A549 (cell line): ENCODE results near the gene CLEC10A.

ENCODE experiments used
- CEBPB ChIP-seq, 2 experiments: fragments of >200 bp in 1 of 2; sonication (Bioruptor Twin) in 1 of 2; formaldehyde crosslinking in 1 of 2; IDR thresholded peaks; 2 replicates each; pipeline ENCODE4 v1.6.1; 2012 to 2016
- CTCF ChIP-seq: fragments of >200 bp; sonication (Bioruptor Twin); formaldehyde crosslinking; IDR thresholded peaks from 3 replicates; pipeline ENCODE4 v1.5.1; 2016
- ESRRA ChIP-seq: fragments of 150-350 bp; IDR thresholded peaks from 2 replicates; pipeline ENCODE4 v1.6.1; 2014; ENCODE audit warnings: mild to moderate bottlenecking, low read length, borderline replicate concordance
- KDM5A ChIP-seq: fragments of 200-600 bp; sonication (generic); IDR thresholded peaks from 2 replicates; pipeline ENCODE4 v1.6.1; 2016; ENCODE audit warnings: antibody characterized with exemption, mild to moderate bottlenecking
- MAFK ChIP-seq: fragments of 450-650 bp; IDR thresholded peaks from 2 replicates; pipeline ENCODE4 v1.6.1; 2014; ENCODE audit not compliant: partially characterized antibody
- POLR2A ChIP-seq: IDR thresholded peaks from 2 replicates; pipeline ENCODE4 v1.6.1; 2012; ENCODE audit warnings: mild to moderate bottlenecking, low read length
- RNF2 ChIP-seq: fragments of 200-600 bp; sonication (generic); IDR thresholded peaks from 2 replicates; pipeline ENCODE4 v1.6.1; 2016; ENCODE audit warnings: low read depth, mild to moderate bottlenecking, antibody characterized with exemption, moderate library complexity, borderline replicate concordance

GRCh38 chr17:7038025-7038862 lies 41.8 kb downstream of the CLEC10A start:
- no peak for TF ChIP-seq MAFK
- no peak for TF ChIP-seq CTCF
- TF ChIP-seq POLR2A = 0 out of 2 replicates have a peak, but pooled peaks have one; percentile 5
- no peak for TF ChIP-seq RNF2
- no peak for TF ChIP-seq ESRRA
- no peak for TF ChIP-seq KDM5A
- TF ChIP-seq CEBPB (IDR thresholded peaks at IDR 0.05) = no peak
